DOHH2 (cell line): ENCODE measurements around the gene SRC.

Source experiments
- CTCF ChIP-seq: fragments of 200-600 bp; sonication (generic); IDR thresholded peaks from one replicate; pipeline ENCODE4 v1.5.1; 2014; ENCODE audit warnings: antibody characterized with exemption, mild to moderate bottlenecking, low read depth, low read length; ENCODE audit not compliant: poor library complexity, severe bottlenecking
- EZH2phosphoT487 ChIP-seq: fragments of 200-600 bp; sonication (generic); IDR thresholded peaks from 2 replicates; pipeline ENCODE4 v1.6.1; 2017; ENCODE audit warnings: borderline replicate concordance, mild to moderate bottlenecking, antibody characterized with exemption, low read length, moderate library complexity, mixed read lengths

DNA sequence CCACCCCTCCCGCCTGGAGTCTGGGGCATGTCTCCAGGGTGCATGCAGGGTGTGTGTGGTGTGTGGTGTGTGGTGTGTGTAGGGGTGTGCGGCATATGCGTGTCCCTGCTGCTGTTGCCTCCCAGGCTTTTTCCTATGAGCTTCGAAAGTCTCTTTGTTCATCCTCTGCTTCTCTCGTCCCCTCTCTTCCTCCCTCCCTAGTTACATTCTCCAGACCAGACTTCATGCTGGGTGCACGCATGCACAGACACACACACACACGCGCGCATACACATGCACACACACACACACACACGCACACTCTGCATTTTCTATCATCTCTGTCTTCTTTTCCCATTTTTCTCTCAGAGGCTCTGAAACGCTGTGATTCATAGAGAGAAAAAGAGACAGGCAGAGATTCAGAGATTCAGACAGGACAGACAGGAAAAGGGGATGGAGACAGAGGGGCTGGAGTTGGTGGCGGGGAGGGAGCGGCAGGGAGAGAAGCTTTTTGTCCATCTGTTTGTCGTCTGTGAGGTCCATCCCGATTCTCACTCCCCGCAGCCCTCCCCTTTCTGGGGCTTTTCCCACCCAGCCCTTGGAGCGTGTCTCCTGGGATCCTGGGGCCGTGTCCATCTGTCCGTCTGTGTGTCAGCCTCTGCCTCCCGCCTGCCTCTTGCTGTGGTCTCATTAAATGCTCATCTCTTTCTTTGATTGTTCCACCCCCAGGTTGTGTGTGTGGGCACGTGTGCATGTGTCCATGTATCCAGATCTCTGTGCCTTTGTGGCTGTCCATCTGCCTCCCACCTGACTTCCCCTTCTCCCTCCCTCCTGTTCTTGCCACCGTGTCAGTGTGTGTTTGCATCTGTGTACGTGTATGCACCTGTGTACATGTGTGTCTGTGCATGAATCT lies 62.6 kb downstream of the SRC start:
- no peak for TF ChIP-seq CTCF
- TF ChIP-seq EZH2phosphoT487: no peak
